GM19463 (cell line): Measurements from ENCODE around the gene PPP2R5A.
"Not testable (repeated sequence)": the region's sequence is repeated elsewhere in the genome, so short reads cannot be mapped to it uniquely, and the experiment has no call there.

Source experiments
- ATAC-seq: cut with Tn5 transposase; IDR thresholded peaks from one replicate; pipeline ENCODE4 v1.9.1; 2021; ENCODE audit warnings: mild to moderate bottlenecking, moderate library complexity; ENCODE audit not compliant: unreplicated experiment

PPP2R5A gene

DNA sequence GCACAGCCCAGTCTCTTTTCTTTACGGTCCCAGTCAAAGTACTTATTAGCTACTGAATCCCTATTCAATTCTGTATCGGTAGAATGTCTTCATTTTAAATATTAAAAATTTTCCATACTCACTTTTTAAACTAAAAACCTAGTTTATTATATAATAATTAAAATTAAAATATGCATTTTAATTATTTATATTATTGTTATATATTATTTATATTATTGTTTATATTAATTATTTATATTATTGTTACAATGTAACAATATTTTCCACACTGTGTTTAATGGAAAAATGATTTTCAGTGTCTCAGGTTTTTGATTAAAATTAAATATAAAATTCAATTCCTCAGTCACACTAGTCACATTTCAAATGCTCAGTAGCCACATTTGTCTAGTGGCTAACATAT is 18.2 kb upstream of the PPP2R5A start:
- ATAC-seq = no peak

DNA sequence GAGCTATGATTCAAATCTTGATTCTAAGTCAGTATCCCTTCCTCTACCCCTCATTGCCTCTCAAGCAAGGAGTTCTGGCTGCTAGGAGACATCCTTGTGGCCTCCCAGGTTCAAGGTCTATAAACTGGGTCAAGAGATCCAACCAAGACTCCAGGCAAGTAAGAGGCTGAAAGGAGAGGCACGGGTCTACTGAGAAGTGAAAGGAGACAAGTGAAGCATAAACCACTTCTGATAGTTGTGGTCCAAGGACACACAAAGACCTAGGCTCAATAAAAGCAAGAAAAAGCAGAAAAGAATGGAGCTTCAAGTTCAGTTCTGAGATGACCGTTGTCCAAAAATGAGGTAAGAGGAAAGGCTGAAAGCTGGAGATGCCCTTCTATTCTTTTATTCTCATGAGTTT is 17.8 kb upstream of the PPP2R5A start:
- ATAC-seq = no peak

DNA sequence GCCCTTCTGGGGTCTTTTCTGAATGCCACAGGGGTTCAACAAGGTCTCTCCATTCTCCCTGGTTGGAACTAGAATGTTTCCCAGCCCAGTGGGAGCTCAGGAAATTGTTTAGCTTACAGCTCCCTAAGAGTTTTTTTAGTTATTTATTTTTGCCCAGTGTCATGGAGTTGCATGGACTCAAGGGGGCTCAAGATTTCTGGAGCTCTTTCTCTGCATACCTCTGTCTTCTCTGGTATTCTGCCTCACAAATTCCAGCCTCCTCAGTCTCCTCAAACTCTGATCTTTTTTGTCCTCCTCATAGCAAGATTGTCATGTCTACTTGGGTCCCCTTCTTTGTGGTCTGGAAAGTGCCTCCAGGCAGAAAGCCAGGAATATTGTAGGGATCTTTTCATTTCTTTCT is 15.9 kb upstream of the PPP2R5A start:
- ATAC-seq = no peak

DNA sequence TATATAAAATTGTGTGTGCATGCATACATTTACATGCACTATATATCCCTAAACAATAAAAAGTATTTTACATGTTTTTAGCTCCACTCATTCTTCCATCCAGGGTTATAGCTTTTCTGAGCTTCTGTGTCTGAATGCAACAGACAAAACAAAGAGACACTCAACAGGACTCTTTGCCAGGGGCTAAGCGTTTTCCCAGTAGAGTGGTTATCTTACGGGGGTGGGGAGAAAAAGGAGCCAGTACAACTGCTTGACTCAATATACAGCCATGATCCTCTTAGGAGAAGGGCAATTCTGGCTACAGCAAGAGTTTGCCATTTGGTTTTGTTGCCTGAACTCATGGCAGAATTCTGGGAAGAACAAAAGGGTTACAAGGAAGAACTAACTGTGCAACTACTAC is 14.6 kb upstream of the PPP2R5A start:
- ATAC-seq = no peak

DNA sequence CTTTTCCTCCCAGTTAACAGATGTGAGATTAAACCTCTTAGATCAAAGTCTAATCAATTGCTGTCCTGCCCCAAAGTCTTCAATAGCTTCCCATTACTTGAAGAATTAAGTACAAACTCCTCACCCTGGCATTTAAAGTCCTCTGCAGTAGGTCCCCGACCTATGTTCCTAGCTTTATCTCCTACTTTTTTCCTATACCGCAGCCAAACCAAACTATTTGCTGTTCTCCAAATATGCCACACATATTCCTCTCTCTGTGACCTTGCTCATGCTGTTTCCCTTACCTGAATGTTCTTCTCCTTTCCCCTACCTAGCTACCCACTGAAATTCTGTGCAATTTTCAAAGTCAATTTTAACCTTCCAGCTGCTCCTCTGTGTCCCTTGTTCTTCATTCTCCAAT is 14.0 kb upstream of the PPP2R5A start:
- no peak for ATAC-seq

DNA sequence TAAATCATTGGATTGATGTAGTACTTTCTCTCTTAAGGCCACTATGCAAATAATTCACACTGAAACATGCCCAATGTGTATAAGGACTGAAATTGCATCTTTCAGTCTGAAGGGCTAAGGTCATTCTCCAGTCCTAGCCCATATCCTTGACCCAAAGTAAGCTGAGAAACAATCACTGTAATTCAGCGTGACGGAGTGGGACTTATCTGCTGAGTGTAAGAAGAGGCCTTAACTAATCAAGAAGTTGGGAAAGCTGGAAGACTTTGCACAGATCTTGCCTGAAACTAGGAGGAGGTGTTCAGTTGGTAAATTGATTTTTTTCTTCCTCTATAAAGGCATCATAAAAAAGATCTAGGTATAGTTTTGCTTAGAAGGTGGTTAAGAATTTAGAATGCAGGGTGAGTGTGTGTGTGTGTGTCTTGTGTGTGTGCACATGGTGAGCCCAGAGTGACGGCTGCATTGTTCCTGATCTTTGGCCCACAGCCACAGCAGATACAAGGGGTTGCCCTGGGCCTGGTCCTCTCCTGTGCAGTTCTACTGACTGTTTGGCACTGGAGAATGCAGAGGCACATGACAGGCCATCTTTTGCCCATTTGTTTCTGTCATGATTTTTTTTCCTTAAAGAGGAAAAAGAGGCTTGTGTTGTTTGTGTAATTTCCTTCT is 13.3 kb upstream of the PPP2R5A start:
- no peak for ATAC-seq

DNA sequence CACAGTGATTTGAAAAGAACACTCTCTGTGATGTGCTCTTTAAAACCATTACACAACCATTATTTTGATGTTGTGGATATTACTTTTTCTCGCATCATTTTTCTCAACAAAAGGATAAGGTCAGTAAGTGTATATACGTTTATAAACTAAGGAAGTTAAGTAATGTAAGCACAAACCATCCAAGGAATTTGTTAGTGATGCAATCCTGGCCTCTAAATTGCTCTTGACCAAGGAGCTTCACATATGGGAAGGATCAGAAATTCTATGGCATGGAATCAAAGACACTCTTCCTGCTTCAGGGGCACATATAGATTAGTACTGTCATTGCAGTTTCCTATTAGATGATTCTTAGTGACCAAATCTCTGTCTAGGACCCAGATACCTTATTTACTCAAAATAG is 3.6 kb upstream of the PPP2R5A start:
- no peak for ATAC-seq

DNA sequence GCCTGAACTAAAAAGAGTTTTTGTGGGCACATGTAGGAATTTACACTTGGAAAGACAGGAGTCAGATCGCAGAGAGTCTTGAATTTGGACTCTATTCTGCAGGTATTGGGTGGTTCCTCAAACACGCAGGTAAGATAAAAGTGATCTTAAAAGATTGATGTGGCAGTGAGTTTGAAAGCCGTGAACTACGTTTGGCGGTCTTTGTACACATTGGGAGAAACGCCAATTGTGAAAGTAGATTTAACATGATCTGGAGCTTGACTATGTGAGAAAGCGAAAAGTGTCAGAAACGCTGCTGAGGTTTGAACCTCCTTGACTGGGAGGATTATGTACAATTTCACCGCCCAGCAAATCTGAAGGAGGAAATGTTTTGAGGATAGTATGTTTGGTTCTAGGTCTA is 1.5 kb upstream of the PPP2R5A start:
- ATAC-seq = no peak

DNA sequence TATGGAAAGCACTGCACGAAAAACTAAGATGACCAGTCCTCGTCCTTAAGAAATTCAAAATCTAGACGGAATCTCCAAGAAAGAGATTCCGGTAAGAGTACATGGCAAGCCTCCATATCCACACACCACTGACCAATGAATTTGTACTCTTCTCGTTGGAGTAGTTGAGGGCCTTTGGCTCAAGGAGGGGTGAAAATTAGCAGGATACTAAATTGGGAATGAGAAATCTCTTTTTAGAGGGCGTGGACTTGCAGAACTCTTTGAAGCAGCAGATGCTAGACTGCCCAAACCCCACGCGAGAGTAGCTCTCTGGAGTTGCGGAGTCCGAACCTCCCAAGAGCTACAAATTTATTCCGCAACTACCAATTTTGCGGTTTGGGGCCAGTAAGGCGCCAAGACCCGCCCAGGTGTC is 872 bp upstream of the PPP2R5A start:
- ATAC-seq = no peak

DNA sequence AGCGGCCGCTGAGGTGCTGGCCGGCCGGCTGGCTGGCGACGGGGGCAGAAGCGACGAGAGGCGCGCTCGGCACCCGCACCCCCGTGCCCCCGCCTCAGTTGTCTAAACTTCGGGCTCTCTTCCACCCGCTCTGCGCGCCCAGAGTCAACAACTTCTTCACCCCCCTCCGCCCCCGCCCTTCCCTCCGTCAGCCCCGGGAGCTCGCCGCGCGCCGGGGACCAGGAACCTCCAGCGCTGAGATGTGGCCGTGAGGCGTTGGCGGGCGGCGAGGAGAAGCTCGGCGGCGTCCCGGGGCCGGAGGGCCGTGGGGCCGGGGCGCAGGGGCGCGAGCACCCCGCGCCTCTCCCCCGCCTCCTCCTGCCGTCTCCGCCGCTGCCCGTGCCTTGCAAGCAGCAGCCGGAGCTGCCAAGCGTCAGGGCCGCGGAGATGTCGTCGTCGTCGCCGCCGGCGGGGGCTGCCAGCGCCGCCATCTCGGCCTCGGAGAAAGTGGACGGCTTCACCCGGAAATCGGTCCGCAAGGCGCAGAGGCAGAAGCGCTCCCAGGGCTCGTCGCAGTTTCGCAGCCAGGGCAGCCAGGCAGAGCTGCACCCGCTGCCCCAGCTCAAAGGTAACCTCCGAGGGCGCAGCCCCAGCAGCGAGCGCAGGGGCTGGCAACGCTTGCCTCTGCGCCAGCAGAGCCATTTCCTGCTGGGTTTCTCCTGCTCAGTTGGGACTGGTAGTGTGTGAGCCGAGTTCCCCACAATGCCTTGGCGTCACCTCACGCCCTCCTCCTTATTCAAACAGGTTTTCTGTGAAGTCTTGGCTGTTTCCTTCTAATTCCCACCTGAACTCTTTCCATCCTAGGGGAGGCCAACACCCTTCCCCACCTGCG is 710 bp downstream of the PPP2R5A start:
- peak; percentile 5 for ATAC-seq

DNA sequence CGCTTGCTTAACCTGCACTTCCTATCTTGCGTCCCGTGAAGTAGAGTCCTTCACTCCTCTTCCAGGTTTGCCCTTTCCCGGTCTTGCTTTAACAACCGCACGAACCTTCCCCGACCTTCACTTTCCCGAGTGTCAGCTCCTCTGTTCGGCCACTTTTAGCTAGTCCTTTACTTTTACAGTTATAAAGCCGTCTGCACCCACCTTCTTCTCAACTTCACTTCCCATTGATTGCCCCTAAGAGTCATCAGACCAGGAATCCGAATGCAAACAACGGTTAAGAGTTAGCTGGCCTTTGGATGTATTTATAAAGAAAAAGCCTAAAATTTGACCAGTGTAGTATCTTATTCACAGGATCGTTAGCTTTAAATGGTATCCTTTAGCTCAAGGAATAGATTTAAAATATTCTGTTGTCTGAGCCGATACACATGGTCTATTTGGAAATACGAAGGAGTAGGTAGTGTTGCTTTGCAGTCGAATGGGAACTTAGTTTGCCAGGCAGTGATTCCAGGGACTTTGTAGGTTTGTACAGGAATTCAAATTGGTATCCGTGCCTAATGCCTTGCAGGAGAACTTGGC is 1.4 kb downstream of the PPP2R5A start:
- no peak for ATAC-seq

DNA sequence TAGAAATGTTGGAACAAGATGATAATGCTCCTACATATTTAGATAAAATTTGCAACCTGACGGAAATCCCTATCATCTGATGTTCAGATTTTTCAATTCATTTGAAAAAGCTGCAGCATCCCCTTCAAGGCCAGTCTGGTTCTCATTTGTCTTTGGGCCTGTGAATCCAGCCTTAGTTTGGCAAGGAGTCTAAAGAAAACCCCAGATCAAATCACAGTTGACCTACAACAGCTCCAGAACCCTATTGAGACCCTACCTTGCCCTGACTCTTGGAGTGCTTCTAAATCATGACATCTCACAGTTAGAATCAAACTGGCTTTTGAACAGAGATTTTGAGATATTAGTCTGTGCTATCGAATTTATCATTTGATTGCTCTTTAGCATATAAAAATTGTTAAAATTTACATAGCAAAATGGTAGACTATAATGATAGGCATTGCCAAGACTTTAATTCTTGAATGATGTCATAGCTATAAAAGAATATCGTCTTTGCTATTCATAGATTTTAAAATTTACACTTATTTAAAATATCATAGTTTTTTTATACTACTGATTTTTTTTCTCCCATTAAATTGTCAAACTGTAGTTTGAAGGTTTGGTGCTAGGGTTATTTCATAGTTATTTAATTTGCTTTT is 2.2 kb downstream of the PPP2R5A start:
- ATAC-seq = no peak

DNA sequence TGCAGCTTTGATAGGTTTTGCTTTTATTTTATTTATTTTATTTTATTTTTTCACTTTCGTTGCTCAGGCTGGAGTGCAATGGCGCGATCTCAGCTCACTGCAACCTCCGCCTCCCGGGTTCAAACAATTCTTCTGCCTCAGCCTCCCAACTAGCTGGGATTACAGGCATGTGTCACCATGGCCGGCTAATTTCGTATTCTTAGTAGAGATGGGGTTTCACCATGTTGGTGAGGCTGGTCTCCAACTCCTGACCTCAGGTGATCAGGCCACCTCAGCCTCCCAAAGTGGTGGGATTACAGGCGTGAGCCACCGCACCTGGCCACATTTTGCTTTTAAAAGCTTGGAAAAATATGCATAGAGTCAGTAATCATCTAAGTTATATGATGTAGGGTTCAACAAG is 2.8 kb downstream of the PPP2R5A start:
- ATAC-seq = not testable (repeated sequence)

DNA sequence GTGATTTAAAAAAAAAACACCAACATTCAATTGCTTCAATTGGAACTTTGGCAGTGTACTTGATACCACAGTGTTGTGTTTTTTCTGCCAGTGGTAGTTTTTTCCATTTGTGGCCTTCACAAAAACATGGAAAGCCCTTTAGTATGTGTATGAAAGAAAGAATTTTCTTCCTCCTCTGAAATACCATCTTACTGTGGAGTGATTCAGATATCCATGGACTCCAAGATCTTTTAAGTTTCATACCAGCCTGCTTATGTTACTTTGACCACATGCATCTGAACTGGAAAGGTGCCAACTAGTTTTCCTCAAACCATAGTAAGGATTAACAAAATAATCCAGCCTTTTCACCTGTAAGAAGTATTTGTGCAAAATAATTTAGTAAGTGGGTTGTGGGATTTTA is 3.4 kb downstream of the PPP2R5A start:
- ATAC-seq = no peak

DNA sequence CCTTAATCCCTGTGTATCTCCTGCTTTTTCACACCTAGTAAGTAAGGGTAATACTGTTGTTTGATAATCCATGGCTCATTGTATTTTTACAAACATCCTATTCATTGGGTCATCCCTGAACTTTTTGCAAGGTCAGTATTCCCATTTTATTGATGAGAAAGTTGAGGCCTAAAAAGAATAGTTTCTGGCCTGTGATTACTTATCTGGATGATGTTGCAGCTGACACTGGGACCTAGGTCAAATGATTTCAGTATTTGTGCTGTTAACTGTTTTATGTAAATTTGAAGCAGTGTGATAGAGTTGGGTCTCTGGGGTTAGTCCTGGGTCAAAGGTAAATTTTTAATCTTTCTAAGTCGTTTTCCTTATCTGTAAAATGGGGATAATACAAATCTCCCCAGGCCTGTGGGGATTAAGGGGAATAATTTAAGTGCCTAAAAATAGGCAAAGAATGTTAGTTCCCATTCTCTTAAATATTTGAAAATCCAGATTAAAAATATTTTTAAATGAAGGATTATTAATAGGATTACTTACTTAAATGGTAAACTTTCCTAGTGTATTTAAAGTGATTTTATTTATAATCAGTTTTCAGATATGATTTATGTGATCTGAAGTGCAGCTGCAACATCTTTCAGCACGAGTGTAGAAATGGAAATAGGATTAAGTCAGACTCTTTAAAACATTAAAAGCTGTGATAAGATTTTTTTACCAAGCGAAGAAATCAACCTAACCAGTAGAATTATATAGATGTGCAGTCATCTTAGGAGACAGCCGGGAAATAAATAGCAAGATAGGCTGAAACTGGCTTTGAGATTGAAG is 4.3 kb downstream of the PPP2R5A start:
- no peak for ATAC-seq

DNA sequence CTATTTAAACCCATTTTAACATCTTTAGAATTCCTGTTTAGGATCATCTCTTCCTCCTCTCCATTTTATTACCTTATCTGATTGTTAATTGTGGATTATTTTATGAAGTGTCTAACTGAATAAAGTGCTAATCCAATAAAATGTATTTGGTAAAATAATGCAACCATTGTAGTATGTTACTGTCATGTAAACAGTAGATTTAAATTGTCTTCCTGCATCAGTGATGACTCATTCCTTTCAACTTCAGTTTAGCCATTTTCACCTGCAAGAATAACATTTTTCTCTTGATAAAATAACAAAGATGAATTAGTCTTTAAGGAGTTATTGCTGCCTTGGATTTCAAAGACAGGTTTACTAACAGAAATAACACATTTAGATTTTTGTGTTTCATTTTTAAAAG is 5.4 kb downstream of the PPP2R5A start:
- ATAC-seq = no peak

DNA sequence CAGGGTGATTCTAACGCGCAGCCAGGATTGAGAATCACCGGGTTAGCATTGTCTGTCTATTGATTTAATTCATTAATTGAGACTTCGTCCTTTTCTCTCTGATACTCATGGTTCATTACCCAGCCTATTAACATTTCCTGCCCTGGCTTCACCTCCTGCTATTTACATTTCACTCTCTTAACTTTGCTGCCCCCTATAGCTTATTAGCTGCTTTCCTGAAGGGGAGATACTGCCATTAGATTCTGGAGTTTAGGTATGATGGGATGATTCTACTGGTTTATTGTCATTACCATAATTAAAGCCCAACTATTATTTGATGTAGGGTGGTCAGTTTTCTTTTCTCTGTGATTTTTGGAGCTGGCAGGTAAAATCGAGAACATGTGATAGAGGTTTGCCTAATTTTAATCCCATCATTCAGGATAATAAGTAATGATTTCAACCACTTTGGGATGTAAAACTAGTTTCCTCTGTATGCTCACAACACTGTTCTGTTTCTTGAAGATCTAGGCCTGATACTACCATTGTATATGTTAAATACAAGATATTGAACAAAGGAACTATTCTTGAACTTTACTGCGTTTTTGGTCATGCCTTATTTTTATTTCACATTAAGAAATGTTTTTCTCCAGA is 6.4 kb downstream of the PPP2R5A start:
- peak; percentile 64 for ATAC-seq

DNA sequence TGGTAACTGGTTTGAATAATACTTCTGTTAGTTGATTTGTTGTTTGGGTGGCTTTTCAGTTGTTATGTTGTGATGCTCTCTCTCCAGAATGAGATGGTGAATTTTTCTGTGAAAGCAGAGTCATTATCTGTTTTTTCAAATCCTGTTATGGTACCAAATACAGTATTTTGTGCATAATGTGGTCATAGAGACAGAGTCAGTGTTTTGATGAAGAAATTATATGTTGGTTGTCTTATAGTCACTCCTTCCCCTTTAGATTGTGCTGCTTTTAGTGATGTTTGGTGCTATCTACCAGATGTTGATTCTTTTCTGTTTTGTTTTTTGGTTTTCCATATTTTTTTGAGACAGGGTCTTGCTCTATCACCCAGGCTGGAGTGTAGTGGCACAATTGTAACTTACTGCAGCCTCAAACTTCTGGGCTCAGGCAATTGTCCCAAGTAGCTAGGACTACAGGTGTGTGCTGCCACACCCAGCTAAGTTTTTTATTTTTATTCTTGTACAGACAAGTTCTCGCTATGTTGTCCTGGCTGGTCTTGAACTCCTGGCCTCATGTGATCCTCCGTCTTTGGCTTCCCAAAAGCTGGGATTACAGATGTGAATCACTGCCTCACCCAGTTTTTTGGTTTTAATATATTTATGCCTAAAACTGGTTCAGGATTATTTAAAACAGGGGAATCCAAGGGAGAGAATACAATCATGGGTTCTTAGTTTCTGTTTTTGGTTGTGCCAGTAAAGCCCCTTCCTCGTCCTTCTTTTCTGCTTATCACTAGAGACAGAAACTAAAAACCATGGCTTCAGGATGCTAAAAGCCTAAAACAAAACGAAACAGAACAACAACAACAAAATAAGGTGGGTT is 7.3 kb downstream of the PPP2R5A start:
- no peak for ATAC-seq

DNA sequence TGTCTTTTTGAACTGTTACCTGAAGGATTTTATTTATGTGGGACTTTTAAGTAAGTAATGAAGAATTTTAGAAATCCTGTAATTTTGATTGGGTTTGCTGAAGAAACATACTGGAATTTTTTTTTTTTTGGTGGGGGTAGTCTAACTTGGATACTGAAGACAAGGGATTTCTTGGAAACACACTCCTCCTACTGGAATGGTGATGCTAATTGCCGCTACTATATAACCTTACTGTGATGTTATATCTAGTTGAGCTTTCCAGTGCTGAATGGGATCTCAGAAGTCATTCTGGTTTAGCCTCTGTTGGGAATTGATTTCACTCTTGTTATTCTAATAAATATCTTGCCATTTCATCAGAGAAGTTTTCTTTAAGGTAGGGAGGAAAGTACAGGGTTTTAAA is 8.4 kb downstream of the PPP2R5A start:
- ATAC-seq = no peak
